ENCODE measurements around the gene SLC5A10. TPM values are rescaled to one million over a fixed set of nuclear protein-coding genes. Genes with fewer than 3 reads are reported as not detected.

SLC5A10 gene
- total RNA-seq, 1 experiment from 2014 or later: not detected

GRCh38 chr17:18997650-18998196, 45.8 kb downstream of the SLC5A10 start:
- TF ChIP-seq, protein P1, sequence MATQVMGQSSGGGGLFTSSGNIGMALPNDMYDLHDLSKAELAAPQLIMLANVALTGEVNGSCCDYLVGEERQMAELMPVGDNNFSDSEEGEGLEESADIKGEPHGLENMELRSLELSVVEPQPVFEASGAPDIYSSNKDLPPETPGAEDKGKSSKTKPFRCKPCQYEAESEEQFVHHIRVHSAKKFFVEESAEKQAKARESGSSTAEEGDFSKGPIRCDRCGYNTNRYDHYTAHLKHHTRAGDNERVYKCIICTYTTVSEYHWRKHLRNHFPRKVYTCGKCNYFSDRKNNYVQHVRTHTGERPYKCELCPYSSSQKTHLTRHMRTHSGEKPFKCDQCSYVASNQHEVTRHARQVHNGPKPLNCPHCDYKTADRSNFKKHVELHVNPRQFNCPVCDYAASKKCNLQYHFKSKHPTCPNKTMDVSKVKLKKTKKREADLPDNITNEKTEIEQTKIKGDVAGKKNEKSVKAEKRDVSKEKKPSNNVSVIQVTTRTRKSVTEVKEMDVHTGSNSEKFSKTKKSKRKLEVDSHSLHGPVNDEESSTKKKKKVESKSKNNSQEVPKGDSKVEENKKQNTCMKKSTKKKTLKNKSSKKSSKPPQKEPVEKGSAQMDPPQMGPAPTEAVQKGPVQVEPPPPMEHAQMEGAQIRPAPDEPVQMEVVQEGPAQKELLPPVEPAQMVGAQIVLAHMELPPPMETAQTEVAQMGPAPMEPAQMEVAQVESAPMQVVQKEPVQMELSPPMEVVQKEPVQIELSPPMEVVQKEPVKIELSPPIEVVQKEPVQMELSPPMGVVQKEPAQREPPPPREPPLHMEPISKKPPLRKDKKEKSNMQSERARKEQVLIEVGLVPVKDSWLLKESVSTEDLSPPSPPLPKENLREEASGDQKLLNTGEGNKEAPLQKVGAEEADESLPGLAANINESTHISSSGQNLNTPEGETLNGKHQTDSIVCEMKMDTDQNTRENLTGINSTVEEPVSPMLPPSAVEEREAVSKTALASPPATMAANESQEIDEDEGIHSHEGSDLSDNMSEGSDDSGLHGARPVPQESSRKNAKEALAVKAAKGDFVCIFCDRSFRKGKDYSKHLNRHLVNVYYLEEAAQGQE (IDR thresholded peaks at IDR 0.05; ENCODE audit: insufficient read depth in 1 of 2, low read depth in 2 of 2, low read length in 1 of 2): no peak
- no peak for TF ChIP-seq SIN3A (IDR thresholded peaks at IDR 0.05; ENCODE audit: borderline replicate concordance, insufficient read depth, low read depth, low read length)
- TF ChIP-seq POLR2AphosphoS5 (IDR thresholded peaks at IDR 0.05; ENCODE audit: low read depth, low read length): no peak
- TF ChIP-seq, protein P2, sequence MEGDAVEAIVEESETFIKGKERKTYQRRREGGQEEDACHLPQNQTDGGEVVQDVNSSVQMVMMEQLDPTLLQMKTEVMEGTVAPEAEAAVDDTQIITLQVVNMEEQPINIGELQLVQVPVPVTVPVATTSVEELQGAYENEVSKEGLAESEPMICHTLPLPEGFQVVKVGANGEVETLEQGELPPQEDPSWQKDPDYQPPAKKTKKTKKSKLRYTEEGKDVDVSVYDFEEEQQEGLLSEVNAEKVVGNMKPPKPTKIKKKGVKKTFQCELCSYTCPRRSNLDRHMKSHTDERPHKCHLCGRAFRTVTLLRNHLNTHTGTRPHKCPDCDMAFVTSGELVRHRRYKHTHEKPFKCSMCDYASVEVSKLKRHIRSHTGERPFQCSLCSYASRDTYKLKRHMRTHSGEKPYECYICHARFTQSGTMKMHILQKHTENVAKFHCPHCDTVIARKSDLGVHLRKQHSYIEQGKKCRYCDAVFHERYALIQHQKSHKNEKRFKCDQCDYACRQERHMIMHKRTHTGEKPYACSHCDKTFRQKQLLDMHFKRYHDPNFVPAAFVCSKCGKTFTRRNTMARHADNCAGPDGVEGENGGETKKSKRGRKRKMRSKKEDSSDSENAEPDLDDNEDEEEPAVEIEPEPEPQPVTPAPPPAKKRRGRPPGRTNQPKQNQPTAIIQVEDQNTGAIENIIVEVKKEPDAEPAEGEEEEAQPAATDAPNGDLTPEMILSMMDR (IDR thresholded peaks at IDR 0.05): no peak
- TF ChIP-seq TCF7L2 (IDR thresholded peaks at IDR 0.05; ENCODE audit: low read depth, low read length): no peak
- ATAC-seq (no peak), DNase-seq (ENCODE audit: low read depth, low spot score) (no peak)
- ChIA-PET CTCF (no interaction called here), POLR2A (interaction anchor here (0.6 kb wide), 1 partner anchor 11 kb away, joined by 3 read pairs; no protein-coding TSS in a partner anchor)
- H3K4me1 ChIP-seq (ENCODE audit: control insufficient read depth, insufficient read depth, low read length): peaks cover 5% of the 10 kb centered on the region; the same call in 1 of the 2 replicates
- no peaks in the 10 kb centered on the region; the same call in 1 of the 2 replicates for H3K9me3 ChIP-seq (ENCODE audit: control insufficient read depth, insufficient read depth, low read depth, low read length)
- no TSS peak for BruUV-seq (replicated peaks)
- H3K4me3 ChIP-seq (ENCODE audit: low read depth in 2 of 2, low read length in 2 of 2): no peak overlapping the region
- intact Hi-C loops (cut with micrococcal nuclease; ENCODE audit: unreplicated experiment) (no loop called here), in situ Hi-C loops (cut with HindIII; ENCODE audit: low pct_unique_long_range_greater_than_20kb, low sequenced_read_pairs) (no loop called here)
- no peak overlapping the region for H3K27ac ChIP-seq (ENCODE audit: low read length)
- H3K27me3 ChIP-seq (ENCODE audit: control insufficient read depth, insufficient read depth, low read length): no peaks in the 10 kb centered on the region
- H3K36me3 ChIP-seq (ENCODE audit: control insufficient read depth, insufficient read depth, low read length): no peaks in the 10 kb centered on the region

GRCh38 chr17:18999394-18999793, 47.4 kb downstream of the SLC5A10 start:
- ChIA-PET CTCF (no interaction called here), POLR2A (no interaction called here)
- DNase-seq (ENCODE audit: low read depth, low spot score): no peak
- H3K27ac ChIP-seq (ENCODE audit: low read length): no peak overlapping the region
- TF ChIP-seq, protein P2 (IDR thresholded peaks at IDR 0.05): no peak
- TF ChIP-seq, protein P1 (IDR thresholded peaks at IDR 0.05; ENCODE audit: insufficient read depth in 1 of 2, low read depth in 2 of 2, low read length in 1 of 2): no peak
- H3K27me3 ChIP-seq (ENCODE audit: control insufficient read depth, insufficient read depth, low read length): no peaks in the 10 kb centered on the region
- H3K4me1 ChIP-seq (ENCODE audit: control insufficient read depth, insufficient read depth, low read length): peaks cover 5% of the 10 kb centered on the region
- intact Hi-C loops (cut with micrococcal nuclease; ENCODE audit: unreplicated experiment): no loop called here
- in situ Hi-C loops (cut with HindIII; ENCODE audit: low pct_unique_long_range_greater_than_20kb, low sequenced_read_pairs): no loop called here
- H3K4me3 ChIP-seq (ENCODE audit: low read depth in 2 of 2, low read length in 2 of 2): no peak overlapping the region
- no TSS peak for BruUV-seq (replicated peaks)
- ATAC-seq: no peak
- H3K36me3 ChIP-seq (ENCODE audit: control insufficient read depth, insufficient read depth, low read length): no peaks in the 10 kb centered on the region; the same call in 1 of the 2 replicates
- H3K9me3 ChIP-seq (ENCODE audit: control insufficient read depth, insufficient read depth, low read depth, low read length): no peaks in the 10 kb centered on the region; the same call in 1 of the 2 replicates

Data from Panc1 (cell line).